HG02571 (cell line): ENCODE measurements around the gene BBLN.

Experiments used
- ATAC-seq: cut with Tn5 transposase; IDR thresholded peaks from one replicate; pipeline ENCODE4 v1.9.1; 2021; ENCODE audit warnings: mild to moderate bottlenecking, moderate library complexity; ENCODE audit not compliant: unreplicated experiment

BBLN gene

GRCh38 chr9:128188209-128188608 is 28.1 kb downstream of the BBLN start:
- ATAC-seq = no peak

GRCh38 chr9:128190013-128190412 is 29.9 kb downstream of the BBLN start:
- no peak for ATAC-seq

GRCh38 chr9:128190516-128191405 is 30.7 kb downstream of the BBLN start:
- peak; percentile 16 for ATAC-seq

- ATAC-seq = peak; percentile 72
These were observed 31.5 kb downstream of the BBLN start, which contains the start of gene CIZ1 for GRCh38 chr9:128191406-128192046. TSS of gene CIZ1 (minus strand) at chr9:128191572. CDS start at chr9:128190857, 715 bp downstream.

- no peak for ATAC-seq
These were observed 32.7 kb downstream of the BBLN start for GRCh38 chr9:128192601-128193371.

GRCh38 chr9:128193469-128194096 is 33.5 kb downstream of the BBLN start:
- no peak for ATAC-seq

GRCh38 chr9:128201441-128202369 is 41.6 kb downstream of the BBLN start:
- no peak for ATAC-seq

- no peak for ATAC-seq
These were observed 42.6 kb downstream of the BBLN start for GRCh38 chr9:128202648-128203023.

GRCh38 chr9:128203024-128203706 is 43.1 kb downstream of the BBLN start, which contains the start of gene DNM1:
TSS of gene DNM1 (plus strand) at chr9:128203379. CDS start at chr9:128203471, 92 bp downstream.
- ATAC-seq = peak; percentile 68

GRCh38 chr9:128203707-128204551 is 43.9 kb downstream of the BBLN start:
- no peak for ATAC-seq

GRCh38 chr9:128204858-128205257 is 44.8 kb downstream of the BBLN start:
- ATAC-seq = no peak

GRCh38 chr9:128205296-128205944 is 45.4 kb downstream of the BBLN start:
- ATAC-seq = no peak

GRCh38 chr9:128206484-128206883 is 46.4 kb downstream of the BBLN start:
- ATAC-seq = no peak

GRCh38 chr9:128206916-128207910 is 47.1 kb downstream of the BBLN start:
- no peak for ATAC-seq

- ATAC-seq = no peak
These were observed 48.3 kb downstream of the BBLN start for GRCh38 chr9:128208386-128208785.

GRCh38 chr9:128208946-128209669 is 49.0 kb downstream of the BBLN start:
- no peak for ATAC-seq
